ENCODE results near the gene GPR37L1. TPM values are rescaled to one million over a fixed set of nuclear protein-coding genes. Genes with fewer than 3 reads are reported as not detected.
"Not testable (repeated sequence)": the region's sequence is repeated elsewhere in the genome, so short reads cannot be mapped to it uniquely, and the experiment has no call there.

GPR37L1 gene
- total RNA-seq, 8 experiments from 2014 or later: 0.27 to 9.8 (median 0.64) TPM

GRCh38 chr1:202161151-202162046 lies 38.7 kb downstream of the GPR37L1 start:
- peaks cover 4 to 21% of the 10 kb centered on the region in 2 donors for H3K4me1 ChIP-seq (replicated peaks in 1 of 2)
- 33 to 81% (median 72%) methylated on average over 1 to 9 of the region's 22 CpGs; no CpG with 5 or more reads in 5 of the 10 experiments for WGBS, 10 experiments
- in situ Hi-C loops (cut with MboI; ENCODE audit: low pct_unique_long_range_greater_than_20kb in 2 of 9, low sequenced_read_pairs in 9 of 9, unreplicated experiment in 9 of 9): no loop called here
- no peak overlapping the region for H3K27ac ChIP-seq
- H3K4me3 ChIP-seq: no peak overlapping the region
- peak in 1 of 8 experiments; percentile 14 for ATAC-seq (replicated peaks in 6 of 8)

GRCh38 chr1:202162047-202162417 lies 39.3 kb downstream of the GPR37L1 start:
- no peak overlapping the region for H3K27ac ChIP-seq
- H3K4me1 ChIP-seq (replicated peaks in 1 of 2): peaks cover 4 to 21% of the 10 kb centered on the region in 2 donors
- WGBS, 10 experiments: 50% methylated on average over 1 of the region's 4 CpGs; no CpG with 5 or more reads in 9 of the 10 experiments
- in situ Hi-C loops (cut with MboI; ENCODE audit: low pct_unique_long_range_greater_than_20kb in 2 of 9, low sequenced_read_pairs in 9 of 9, unreplicated experiment in 9 of 9): no loop called here
- no peak for ATAC-seq (replicated peaks in 6 of 8)
- H3K4me3 ChIP-seq: no peak overlapping the region

- Histone ChIP-seq H3K4me1 (replicated peaks in 1 of 2) (peaks cover 4 to 21% of the 10 kb centered on the region in 2 donors), H3K4me3 (no peak overlapping the region), H3K27ac (no peak overlapping the region)
- peak in 1 of 8 experiments; percentile 2 for ATAC-seq (replicated peaks in 6 of 8)
- 60 to 87% (median 67%) methylated on average over 1 to 8 of the region's 15 CpGs; no CpG with 5 or more reads in 5 of the 10 experiments for WGBS, 10 experiments
- in situ Hi-C loops (cut with MboI; ENCODE audit: low pct_unique_long_range_greater_than_20kb in 2 of 9, low sequenced_read_pairs in 9 of 9, unreplicated experiment in 9 of 9): no loop called here
Observed at GRCh38 chr1:202162418-202163280, 39.9 kb downstream of the GPR37L1 start.

GRCh38 chr1:202163281-202164270 lies 40.9 kb downstream of the GPR37L1 start:
- H3K4me3 ChIP-seq: no peak overlapping the region
- H3K4me1 ChIP-seq (replicated peaks in 1 of 2): peaks cover 4 to 21% of the 10 kb centered on the region in 2 donors
- WGBS, 10 experiments: 60 to 100% (median 67%) methylated on average over 1 to 4 of the region's 12 CpGs; no CpG with 5 or more reads in 4 of the 10 experiments
- no peak overlapping the region for H3K27ac ChIP-seq
- ATAC-seq (replicated peaks in 6 of 8): peak in 3 of 8 experiments; percentile 1 to 29 (median 17)
- in situ Hi-C loops (cut with MboI; ENCODE audit: low pct_unique_long_range_greater_than_20kb in 2 of 9, low sequenced_read_pairs in 9 of 9, unreplicated experiment in 9 of 9): no loop called here

GRCh38 chr1:202164271-202165037 lies 41.7 kb downstream of the GPR37L1 start:
- H3K4me1 ChIP-seq (replicated peaks in 1 of 2): peaks cover 4 to 21% of the 10 kb centered on the region in 2 donors
- H3K4me3 ChIP-seq: no peak overlapping the region
- no peak overlapping the region for H3K27ac ChIP-seq
- WGBS, 10 experiments: 30 to 83% (median 37%) methylated on average over 2 to 4 of the region's 11 CpGs; no CpG with 5 or more reads in 7 of the 10 experiments
- in situ Hi-C loops (cut with MboI; ENCODE audit: low pct_unique_long_range_greater_than_20kb in 2 of 9, low sequenced_read_pairs in 9 of 9, unreplicated experiment in 9 of 9): no loop called here
- peak in 6 of 8 experiments; percentile 5 to 32 (median 8) for ATAC-seq (replicated peaks in 6 of 8)

GRCh38 chr1:202165267-202165941 lies 42.7 kb downstream of the GPR37L1 start:
- Histone ChIP-seq H3K4me1 (replicated peaks in 1 of 2) (peaks cover 4 to 21% of the 10 kb centered on the region in 2 donors), H3K4me3 (no peak overlapping the region), H3K27ac (no peak overlapping the region)
- in situ Hi-C loops (cut with MboI; ENCODE audit: low pct_unique_long_range_greater_than_20kb in 2 of 9, low sequenced_read_pairs in 9 of 9, unreplicated experiment in 9 of 9): no loop called here
- WGBS, 10 experiments: 69 to 100% (median 98%) methylated on average over 2 to 7 of the region's 20 CpGs; no CpG with 5 or more reads in 2 of the 10 experiments
- ATAC-seq (replicated peaks in 6 of 8): peak in 3 of 8 experiments; percentile 17 to 37 (median 35)

GRCh38 chr1:202165942-202166843 lies 43.5 kb downstream of the GPR37L1 start:
- 61 to 100% (median 93%) methylated on average over 1 to 5 of the region's 9 CpGs; no CpG with 5 or more reads in 3 of the 10 experiments for WGBS, 10 experiments
- in situ Hi-C loops (cut with MboI; ENCODE audit: low pct_unique_long_range_greater_than_20kb in 2 of 9, low sequenced_read_pairs in 9 of 9, unreplicated experiment in 9 of 9): no loop called here

GRCh38 chr1:202167054-202167453 lies 44.3 kb downstream of the GPR37L1 start:
- in situ Hi-C loops (cut with MboI; ENCODE audit: low pct_unique_long_range_greater_than_20kb in 2 of 9, low sequenced_read_pairs in 9 of 9, unreplicated experiment in 9 of 9); ATAC-seq (replicated peaks in 6 of 8); H3K27ac ChIP-seq; H3K4me3 ChIP-seq: not testable (repeated sequence)
- 40 to 100% (median 85%) methylated on average over 1 to 11 of the region's 13 CpGs; no CpG with 5 or more reads in 1 of the 10 experiments for WGBS, 10 experiments
- H3K4me1 ChIP-seq (replicated peaks in 1 of 2): peaks cover 4 to 16% of the 10 kb centered on the region in 2 donors

More at GRCh38 chr1:202165942-202166843, 43.5 kb downstream of the GPR37L1 start:
- H3K4me1 ChIP-seq (replicated peaks in 1 of 2): peaks cover 4 to 21% of the 10 kb centered on the region in 2 donors
- ATAC-seq (replicated peaks in 6 of 8): no peak
- H3K4me3 ChIP-seq: no peak overlapping the region
- H3K27ac ChIP-seq: no peak overlapping the region

GRCh38 chr1:202167708-202168415 lies 45.1 kb downstream of the GPR37L1 start:
- Histone ChIP-seq H3K4me1 (replicated peaks in 1 of 2) (peaks cover 3 to 13% of the 10 kb centered on the region in 2 donors), H3K27ac (no peak overlapping the region), H3K4me3 (no peak overlapping the region)
- ATAC-seq (replicated peaks in 6 of 8): peak in 5 of 8 experiments; percentile 6 to 97 (median 93)
- 0 to 82% (median 63%) methylated on average over 2 to 12 of the region's 18 CpGs; no CpG with 5 or more reads in 5 of the 10 experiments for WGBS, 10 experiments
- in situ Hi-C loops (cut with MboI; ENCODE audit: low pct_unique_long_range_greater_than_20kb in 2 of 9, low sequenced_read_pairs in 9 of 9, unreplicated experiment in 9 of 9): no loop called here

- 80 to 92% methylated on average over 1 to 2 of the region's 7 CpGs; no CpG with 5 or more reads in 8 of the 10 experiments for WGBS, 10 experiments
- no peak for ATAC-seq (replicated peaks in 6 of 8)
- no peak overlapping the region for H3K27ac ChIP-seq
- no peak overlapping the region for H3K4me3 ChIP-seq
- peaks cover 2 to 6% of the 10 kb centered on the region in 2 donors for H3K4me1 ChIP-seq (replicated peaks in 1 of 2)
- in situ Hi-C loops (cut with MboI; ENCODE audit: low pct_unique_long_range_greater_than_20kb in 2 of 9, low sequenced_read_pairs in 9 of 9, unreplicated experiment in 9 of 9): no loop called here
Observed at GRCh38 chr1:202168861-202169260, 46.1 kb downstream of the GPR37L1 start.

All from motor neuron (in vitro differentiated cells).